OCI-LY7 (cell line): ENCODE data around the gene CCNB1.

Source experiments
- CTCF ChIP-seq: fragments of 200-600 bp; sonication (generic); conservative IDR thresholded peaks from 2 replicates; pipeline ENCODE4 v1.5.1; 2014; ENCODE audit warnings: mild to moderate bottlenecking, antibody characterized with exemption, low read length, moderate library complexity, mixed read lengths
- EZH2phosphoT487 ChIP-seq: fragments of 200-600 bp; sonication (generic); IDR thresholded peaks from 2 replicates; pipeline ENCODE4 v1.6.1; 2018; ENCODE audit warnings: low read depth, borderline replicate concordance, mild to moderate bottlenecking, mixed run types, antibody characterized with exemption, low read length, moderate library complexity, mixed read lengths

- TF ChIP-seq CTCF (no peak), EZH2phosphoT487 (no peak)
Measured at GRCh38 chr5:69202497-69202896, 35.5 kb downstream of the CCNB1 start.
